ENCODE measurements around the gene SNAP91. TPM values are rescaled to one million over a fixed set of nuclear protein-coding genes. Genes with fewer than 3 reads are reported as not detected.

SNAP91 gene
- total RNA-seq, 1 donor from 2014 or later: 0.64 TPM

- no peaks in the 10 kb centered on the region for H3K36me3 ChIP-seq
- no peaks in the 10 kb centered on the region for H3K9me3 ChIP-seq
- intact Hi-C loops (cut with DNase I): no loop called here
- no peak for TF ChIP-seq CTCF (IDR thresholded peaks at IDR 0.05)
- H3K4me3 ChIP-seq: peak overlapping the region in 1 of 2 donors; percentile 4
- DNase-seq (ENCODE audit: low spot score in 2 of 2): no peak
- no peaks in the 10 kb centered on the region for H3K27me3 ChIP-seq
- no peak overlapping the region for H3K27ac ChIP-seq
- peaks cover 0 to 21% of the 10 kb centered on the region in 2 donors for H3K4me1 ChIP-seq
Observed at GRCh38 chr6:83514466-83514865, 194.4 kb downstream of the SNAP91 start.

- no peaks in the 10 kb centered on the region for H3K9me3 ChIP-seq
- TF ChIP-seq CTCF (IDR thresholded peaks at IDR 0.05): peak; percentile 38 to 80 (median 64)
- no peaks in the 10 kb centered on the region for H3K36me3 ChIP-seq
- peaks cover 0 to 16% of the 10 kb centered on the region in 2 donors for H3K4me1 ChIP-seq
- H3K4me3 ChIP-seq: peak within 1 kb of the TSS; percentile 65 to 66
- no peaks in the 10 kb centered on the region for H3K27me3 ChIP-seq
- peak in 1 of 2 donors; percentile 78 for DNase-seq (ENCODE audit: low spot score in 2 of 2)
- intact Hi-C loops (cut with DNase I): no loop called here
- peak within 1 kb of the TSS; percentile 72 to 73 for H3K27ac ChIP-seq
Observed at GRCh38 chr6:83511901-83512681, 196.8 kb downstream of the SNAP91 start, which contains the start of gene PRSS35. Gene PRSS35 (plus strand): TSS chr6:83512534. CDS start chr6:83523442, 10,908 bp downstream.

- no peak for TF ChIP-seq CTCF (IDR thresholded peaks at IDR 0.05)
- no peak for DNase-seq (ENCODE audit: low spot score in 2 of 2)
- H3K27ac ChIP-seq: peak overlapping the region; percentile 72 to 73
- no peaks in the 10 kb centered on the region for H3K27me3 ChIP-seq
- no peaks in the 10 kb centered on the region for H3K36me3 ChIP-seq
- no peak overlapping the region for H3K4me3 ChIP-seq
- no peaks in the 10 kb centered on the region for H3K9me3 ChIP-seq
- peaks cover 0 to 16% of the 10 kb centered on the region in 2 donors for H3K4me1 ChIP-seq
- intact Hi-C loops (cut with DNase I): no loop called here
Observed at GRCh38 chr6:83511266-83511665, 197.6 kb downstream of the SNAP91 start.

GRCh38 chr6:83510791-83511190, 198.1 kb downstream of the SNAP91 start:
- intact Hi-C loops (cut with DNase I): no loop called here
- Histone ChIP-seq H3K36me3 (no peaks in the 10 kb centered on the region), H3K4me3 (no peak overlapping the region), H3K9me3 (no peaks in the 10 kb centered on the region), H3K4me1 (peaks cover 0 to 16% of the 10 kb centered on the region in 2 donors), H3K27ac (peak overlapping the region in 1 of 2 donors; percentile 73), H3K27me3 (no peaks in the 10 kb centered on the region)
- TF ChIP-seq CTCF (IDR thresholded peaks at IDR 0.05): no peak
- DNase-seq (ENCODE audit: low spot score in 2 of 2): no peak

GRCh38 chr6:83509441-83509840, 199.5 kb downstream of the SNAP91 start:
- Histone ChIP-seq H3K9me3 (no peaks in the 10 kb centered on the region), H3K4me1 (peaks cover 0 to 13% of the 10 kb centered on the region in 2 donors), H3K36me3 (no peaks in the 10 kb centered on the region), H3K4me3 (no peak overlapping the region), H3K27ac (peak overlapping the region; percentile 32 to 61), H3K27me3 (no peaks in the 10 kb centered on the region)
- DNase-seq (ENCODE audit: low spot score in 2 of 2): no peak
- no peak for TF ChIP-seq CTCF (IDR thresholded peaks at IDR 0.05)
- intact Hi-C loops (cut with DNase I): no loop called here
